Measurements from ENCODE around the gene RPS6KA2.

Gene RPS6KA2

DNA sequence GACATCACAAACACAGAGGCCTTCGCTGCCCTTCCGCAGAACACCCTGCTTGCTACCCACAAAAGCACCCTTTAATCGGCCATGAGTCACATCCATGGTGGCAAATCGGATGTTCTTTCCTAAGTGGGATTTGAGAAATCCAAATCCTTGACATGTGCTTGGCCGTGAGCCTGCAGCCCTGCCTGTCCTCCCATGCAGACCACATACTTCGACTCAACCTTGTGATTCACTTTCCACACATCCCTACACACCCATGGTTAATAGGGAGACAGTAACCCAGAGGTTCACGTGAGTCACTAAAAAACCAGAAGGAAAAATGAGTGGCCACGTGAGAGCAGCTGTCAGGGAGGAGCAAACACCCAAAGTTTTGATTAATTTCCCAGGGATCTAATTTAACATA is 59.9 kb downstream of the RPS6KA2 start:
- DNase-seq: peak; percentile 49
- TF ChIP-seq, protein P1, sequence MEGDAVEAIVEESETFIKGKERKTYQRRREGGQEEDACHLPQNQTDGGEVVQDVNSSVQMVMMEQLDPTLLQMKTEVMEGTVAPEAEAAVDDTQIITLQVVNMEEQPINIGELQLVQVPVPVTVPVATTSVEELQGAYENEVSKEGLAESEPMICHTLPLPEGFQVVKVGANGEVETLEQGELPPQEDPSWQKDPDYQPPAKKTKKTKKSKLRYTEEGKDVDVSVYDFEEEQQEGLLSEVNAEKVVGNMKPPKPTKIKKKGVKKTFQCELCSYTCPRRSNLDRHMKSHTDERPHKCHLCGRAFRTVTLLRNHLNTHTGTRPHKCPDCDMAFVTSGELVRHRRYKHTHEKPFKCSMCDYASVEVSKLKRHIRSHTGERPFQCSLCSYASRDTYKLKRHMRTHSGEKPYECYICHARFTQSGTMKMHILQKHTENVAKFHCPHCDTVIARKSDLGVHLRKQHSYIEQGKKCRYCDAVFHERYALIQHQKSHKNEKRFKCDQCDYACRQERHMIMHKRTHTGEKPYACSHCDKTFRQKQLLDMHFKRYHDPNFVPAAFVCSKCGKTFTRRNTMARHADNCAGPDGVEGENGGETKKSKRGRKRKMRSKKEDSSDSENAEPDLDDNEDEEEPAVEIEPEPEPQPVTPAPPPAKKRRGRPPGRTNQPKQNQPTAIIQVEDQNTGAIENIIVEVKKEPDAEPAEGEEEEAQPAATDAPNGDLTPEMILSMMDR (IDR thresholded peaks at IDR 0.05; ENCODE audit: low read depth, low read length): no peak
- no peak overlapping the region for H3K4me3 ChIP-seq (ENCODE audit: low read depth, low read length)
- H3K36me3 ChIP-seq: no peaks in the 10 kb centered on the region
- H3K9me3 ChIP-seq (ENCODE audit: severe bottlenecking): no peaks in the 10 kb centered on the region
- H3K27ac ChIP-seq: peak overlapping the region; percentile 19; the same call in 1 of the 2 replicates
- H3K27me3 ChIP-seq (ENCODE audit: insufficient read depth, low read depth, severe bottlenecking): no peaks in the 10 kb centered on the region

DNA sequence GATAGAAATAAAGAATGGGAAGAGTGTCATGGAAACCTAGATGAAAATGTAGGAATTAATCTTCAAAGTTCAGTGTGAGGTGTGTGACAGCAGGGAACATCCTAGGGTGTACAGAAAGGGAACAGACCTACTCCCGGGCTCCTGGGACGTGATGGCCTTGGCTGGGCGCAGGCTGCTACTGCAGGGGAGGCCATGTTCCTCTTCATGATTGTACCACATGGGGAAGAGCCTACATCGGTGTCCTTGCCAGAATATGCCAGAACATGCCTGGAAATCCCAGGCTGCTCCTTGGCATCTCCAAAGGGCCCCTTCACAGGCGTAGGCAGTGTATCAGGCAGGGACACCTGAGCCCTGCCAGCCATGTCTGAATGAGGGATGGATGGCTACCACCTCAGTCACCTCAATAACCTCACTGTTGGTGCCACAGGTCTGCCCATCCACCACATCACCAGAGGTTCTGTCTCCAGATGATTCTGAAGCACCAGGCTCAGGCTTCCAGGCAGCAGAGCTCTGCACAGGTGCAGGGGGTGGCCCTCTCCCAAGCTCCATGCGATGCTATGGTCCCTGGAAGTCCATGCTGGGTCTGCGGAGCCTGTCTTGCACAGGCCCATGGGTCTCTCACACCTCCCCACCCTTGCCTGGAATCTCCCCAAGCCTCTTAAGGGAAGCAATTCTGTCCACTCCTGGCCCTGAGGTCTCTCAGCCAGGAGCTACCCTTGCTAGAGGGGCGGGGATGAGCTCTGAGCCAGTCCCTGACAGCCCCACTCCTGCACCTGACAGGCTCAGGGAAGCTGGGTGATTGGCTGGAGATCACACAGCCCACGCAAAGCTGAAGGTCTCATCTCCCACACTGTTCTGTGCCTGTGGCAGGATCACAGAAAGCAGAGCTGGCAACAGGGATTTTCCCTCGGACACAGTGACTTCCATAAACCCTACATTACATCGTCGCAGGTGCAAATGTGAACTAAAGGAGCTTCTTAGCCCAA is 60.7 kb downstream of the RPS6KA2 start:
- H3K9me3 ChIP-seq (ENCODE audit: severe bottlenecking): no peaks in the 10 kb centered on the region
- no peak for DNase-seq
- H3K4me3 ChIP-seq (ENCODE audit: low read depth, low read length): no peak overlapping the region
- no peaks in the 10 kb centered on the region for H3K36me3 ChIP-seq
- H3K27me3 ChIP-seq (ENCODE audit: insufficient read depth, low read depth, severe bottlenecking): no peaks in the 10 kb centered on the region
- TF ChIP-seq, protein P1 (IDR thresholded peaks at IDR 0.05; ENCODE audit: low read depth, low read length): no peak
- H3K27ac ChIP-seq: peak overlapping the region; percentile 19; the same call in 1 of the 2 replicates

DNA sequence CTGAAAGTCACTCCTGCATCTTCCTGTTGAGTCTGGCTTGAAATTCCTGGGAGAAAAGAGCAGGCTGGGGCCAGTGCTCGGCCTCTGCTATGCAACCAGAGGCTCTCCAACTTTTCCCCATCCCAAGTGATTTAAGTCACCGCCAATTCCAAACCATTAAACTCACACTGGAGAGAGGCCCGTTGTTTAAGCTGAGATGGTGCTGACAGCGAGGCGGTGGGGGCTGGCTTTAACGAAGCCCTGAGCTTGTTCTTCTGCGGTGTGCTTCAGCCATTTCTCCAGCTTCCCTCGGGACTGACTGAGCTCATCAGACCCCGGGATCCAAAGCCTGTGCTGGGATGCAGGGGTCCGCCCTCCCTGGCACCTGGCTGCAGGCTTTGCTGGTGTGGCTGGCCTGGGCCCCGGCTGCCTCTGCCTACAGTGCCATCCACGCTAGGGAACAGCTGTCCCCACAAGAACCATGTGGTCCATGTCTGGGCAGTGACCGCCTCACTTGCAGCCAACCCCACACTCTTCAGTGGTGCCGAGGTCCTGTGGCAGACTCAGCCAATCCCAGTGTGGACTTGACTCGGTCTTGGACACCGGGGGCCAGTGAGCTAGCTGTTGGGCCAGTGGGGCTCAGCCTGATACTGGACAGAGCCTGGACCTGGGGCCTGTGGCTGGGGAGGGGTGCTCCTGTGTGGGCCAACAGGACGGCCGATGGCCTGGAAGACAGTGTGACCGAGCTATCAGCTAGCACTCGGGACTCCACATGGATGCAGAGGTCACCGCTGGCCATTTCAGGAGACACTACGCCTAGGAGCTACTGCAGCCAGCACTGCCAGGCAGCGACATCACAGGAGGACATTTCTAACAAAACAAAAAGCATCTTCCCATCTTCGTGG is 61.7 kb downstream of the RPS6KA2 start:
- H3K4me3 ChIP-seq (ENCODE audit: low read depth, low read length): no peak overlapping the region
- no peaks in the 10 kb centered on the region for H3K9me3 ChIP-seq (ENCODE audit: severe bottlenecking)
- no peaks in the 10 kb centered on the region for H3K27me3 ChIP-seq (ENCODE audit: insufficient read depth, low read depth, severe bottlenecking)
- TF ChIP-seq, protein P1 (IDR thresholded peaks at IDR 0.05; ENCODE audit: low read depth, low read length): no peak
- no peak overlapping the region for H3K27ac ChIP-seq
- no peak for DNase-seq
- H3K36me3 ChIP-seq: no peaks in the 10 kb centered on the region

DNA sequence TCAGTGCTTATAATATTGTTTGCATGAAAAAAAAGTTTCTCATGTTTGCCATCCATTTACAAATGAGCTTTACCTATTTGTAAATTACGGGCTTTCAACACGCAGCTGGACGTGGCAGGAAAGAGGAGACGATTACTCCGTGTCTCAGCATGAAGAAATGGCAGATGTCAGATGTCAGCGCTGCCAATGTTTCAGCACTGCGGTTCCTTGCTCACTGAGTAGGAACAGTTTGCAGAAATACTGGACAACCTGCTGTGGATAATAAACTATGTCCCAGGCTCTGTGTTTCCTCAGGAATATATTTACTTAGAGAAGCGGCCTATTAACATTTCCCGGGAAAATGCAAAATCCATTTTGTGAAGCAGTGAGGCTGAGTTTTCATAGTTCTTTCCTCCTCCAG is 63.2 kb downstream of the RPS6KA2 start:
- Histone ChIP-seq H3K4me3 (ENCODE audit: low read depth, low read length) (no peak overlapping the region), H3K36me3 (no peaks in the 10 kb centered on the region), H3K9me3 (ENCODE audit: severe bottlenecking) (no peaks in the 10 kb centered on the region), H3K27ac (no peak overlapping the region), H3K27me3 (ENCODE audit: insufficient read depth, low read depth, severe bottlenecking) (no peaks in the 10 kb centered on the region)
- TF ChIP-seq, protein P1 (IDR thresholded peaks at IDR 0.05; ENCODE audit: low read depth, low read length): no peak
- no peak for DNase-seq

DNA sequence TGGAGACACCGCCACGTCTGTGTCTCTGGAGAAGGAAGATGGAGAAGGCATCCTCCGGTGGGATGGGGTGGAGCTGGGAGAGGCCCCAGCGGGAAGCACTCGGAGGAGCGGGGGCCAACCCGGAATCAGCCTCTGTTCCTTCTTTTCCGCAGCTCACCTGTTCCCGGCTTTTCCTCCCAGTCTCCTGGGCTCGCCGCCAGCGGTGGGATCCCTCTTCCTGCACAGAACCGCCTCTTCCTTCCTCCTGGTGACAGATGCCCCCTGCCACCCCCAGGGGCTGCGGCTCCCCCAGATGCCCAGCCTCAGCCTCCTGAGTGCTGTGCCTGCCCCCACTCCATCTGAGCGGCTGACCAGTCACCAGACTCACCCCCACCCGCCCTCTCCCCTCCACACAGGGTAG is 63.9 kb downstream of the RPS6KA2 start:
- Histone ChIP-seq H3K36me3 (no peaks in the 10 kb centered on the region), H3K27ac (no peak overlapping the region), H3K9me3 (ENCODE audit: severe bottlenecking) (no peaks in the 10 kb centered on the region), H3K4me3 (ENCODE audit: low read depth, low read length) (no peak overlapping the region), H3K27me3 (ENCODE audit: insufficient read depth, low read depth, severe bottlenecking) (no peaks in the 10 kb centered on the region)
- TF ChIP-seq, protein P1 (IDR thresholded peaks at IDR 0.05; ENCODE audit: low read depth, low read length): no peak
- DNase-seq: no peak
